Tibial nerve (tissue), 4 donors: ENCODE measurements around the gene IPO9. TPM values are rescaled to one million over a fixed set of nuclear protein-coding genes. Genes with fewer than 3 reads are reported as not detected.

ENCODE experiments used
- DNase-seq, 2 donors: peaks; one replicate each; pipeline ENCODE4 v3.0.0-alpha.2; 2019; ENCODE audit warnings: low spot score in 2 of 2
- H3K27ac ChIP-seq, 4 donors: fragments of 200-600 bp; sonication (generic) in 3 of 4; one replicate each; pipeline ENCODE4 v1.5.1; 2017 to 2019; ENCODE audit warnings: mild to moderate bottlenecking in 1 of 4
- H3K27me3 ChIP-seq, 2 donors: fragments of 200-600 bp; sonication (generic) in 1 of 2; one replicate each; pipeline versions ENCODE4 v1.5.1 to v1.6.0; 2017 to 2019
- H3K36me3 ChIP-seq, 3 donors: fragments of 200-600 bp; sonication (generic); one replicate each; pipeline ENCODE4 v1.5.1; 2018 to 2019
- H3K4me1 ChIP-seq, 4 donors: fragments of 200-600 bp; sonication (generic) in 3 of 4; one replicate each; pipeline ENCODE4 v1.5.1; 2017 to 2019
- H3K4me3 ChIP-seq, 4 donors: fragments of 200-600 bp; sonication (generic) in 3 of 4; one replicate each; pipeline ENCODE4 v1.5.1; 2017 to 2019; ENCODE audit warnings: mild to moderate bottlenecking in 1 of 4, moderate library complexity in 1 of 4
- H3K9me3 ChIP-seq, 4 donors: fragments of 200-600 bp; sonication (generic) in 3 of 4; one replicate each; pipeline ENCODE4 v1.5.1; 2017 to 2019
- EP300 ChIP-seq, 2 donors: sonication (generic); formaldehyde crosslinking; IDR thresholded peaks; one replicate each; pipeline ENCODE4 v1.6.1; 2017; ENCODE audit warnings: antibody characterized with exemption in 2 of 2, mild to moderate bottlenecking in 1 of 2
- POLR2A ChIP-seq, 2 donors: fragments of 450-650 bp; IDR thresholded peaks; one replicate each; pipeline ENCODE4 v1.6.1; 2017; ENCODE audit warnings: antibody characterized with exemption in 2 of 2, mild to moderate bottlenecking in 2 of 2, moderate library complexity in 2 of 2
- WGBS, 2 donors: methylation state at CpG; one replicate each; pipeline ENCODE4 v1.1.5; 2018; 5-methylcytosine and 5-hydroxymethylcytosine counted together
- total RNA-seq, 4 donors: library from RNA; depleted of rRNA; stranded (reverse); fragments of >200 nt; gene quantifications; one replicate each; pipeline ENCODE4 v1.1.0, GENCODE V29; 2016
- TF ChIP-seq, protein P1 (sequence below), 5 experiments: fragments of 200-600 bp in 3 of 5; fragments of 450-650 bp in 2 of 5; sonication (generic) in 3 of 5; IDR thresholded peaks; one replicate each; pipeline ENCODE4 v1.5.1; 2016 to 2019; ENCODE audit warnings: antibody characterized with exemption in 5 of 5, mild to moderate bottlenecking in 3 of 5, moderate library complexity in 2 of 5

IPO9 gene
- total RNA-seq, 4 donors from 2014 or later: 13.3 to 22.1 (median 15.3) TPM

GRCh38 chr1:201876148-201876818 is 47.3 kb downstream of the IPO9 start:
- no peak for TF ChIP-seq POLR2A (IDR thresholded peaks at IDR 0.05)
- TF ChIP-seq, protein P1, sequence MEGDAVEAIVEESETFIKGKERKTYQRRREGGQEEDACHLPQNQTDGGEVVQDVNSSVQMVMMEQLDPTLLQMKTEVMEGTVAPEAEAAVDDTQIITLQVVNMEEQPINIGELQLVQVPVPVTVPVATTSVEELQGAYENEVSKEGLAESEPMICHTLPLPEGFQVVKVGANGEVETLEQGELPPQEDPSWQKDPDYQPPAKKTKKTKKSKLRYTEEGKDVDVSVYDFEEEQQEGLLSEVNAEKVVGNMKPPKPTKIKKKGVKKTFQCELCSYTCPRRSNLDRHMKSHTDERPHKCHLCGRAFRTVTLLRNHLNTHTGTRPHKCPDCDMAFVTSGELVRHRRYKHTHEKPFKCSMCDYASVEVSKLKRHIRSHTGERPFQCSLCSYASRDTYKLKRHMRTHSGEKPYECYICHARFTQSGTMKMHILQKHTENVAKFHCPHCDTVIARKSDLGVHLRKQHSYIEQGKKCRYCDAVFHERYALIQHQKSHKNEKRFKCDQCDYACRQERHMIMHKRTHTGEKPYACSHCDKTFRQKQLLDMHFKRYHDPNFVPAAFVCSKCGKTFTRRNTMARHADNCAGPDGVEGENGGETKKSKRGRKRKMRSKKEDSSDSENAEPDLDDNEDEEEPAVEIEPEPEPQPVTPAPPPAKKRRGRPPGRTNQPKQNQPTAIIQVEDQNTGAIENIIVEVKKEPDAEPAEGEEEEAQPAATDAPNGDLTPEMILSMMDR (IDR thresholded peaks at IDR 0.05): no peak
- no peak for TF ChIP-seq EP300 (IDR thresholded peaks at IDR 0.05)
- peaks cover 0 to 11% (median 0%) of the 10 kb centered on the region in 4 donors for H3K4me1 ChIP-seq
- no peak for DNase-seq
- H3K27me3 ChIP-seq: no peaks in the 10 kb centered on the region
- peak overlapping the region in 1 of 4 donors; percentile 51 for H3K27ac ChIP-seq
- 35 to 40% methylated on average over 8 of the region's 8 CpGs for WGBS, 2 donors
- H3K4me3 ChIP-seq: no peak overlapping the region
- H3K36me3 ChIP-seq: peaks cover 5 to 58% (median 8%) of the 10 kb centered on the region in 3 donors
- H3K9me3 ChIP-seq: no peaks in the 10 kb centered on the region

DNA sequence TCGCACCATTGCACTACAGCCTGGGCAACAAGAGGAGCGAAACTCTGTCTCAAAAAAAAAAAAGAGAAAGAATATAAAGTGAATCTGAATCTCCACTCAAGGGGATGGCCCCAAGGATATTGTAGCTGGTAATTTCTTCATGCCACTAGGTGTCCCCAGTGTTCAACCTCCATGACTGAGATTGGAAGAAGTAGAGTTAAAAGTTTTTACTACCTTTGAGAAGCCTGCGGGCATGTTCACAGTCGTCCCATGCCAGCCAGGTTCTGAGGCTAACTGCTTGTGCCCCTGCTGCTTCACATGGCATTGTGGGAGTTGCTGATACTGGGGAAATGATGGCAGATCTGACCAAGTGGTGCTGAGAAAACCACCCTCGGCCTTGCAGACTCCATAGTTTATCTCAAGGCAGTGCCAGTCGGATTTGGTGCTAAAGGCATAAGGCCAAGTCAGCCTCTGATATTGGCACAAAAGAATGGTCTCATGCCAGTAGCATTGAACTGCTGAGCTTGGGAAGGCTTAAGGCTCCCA is 49.0 kb downstream of the IPO9 start:
- peak in 1 of 2 donors; percentile 66 for DNase-seq
- peak in 1 of 2 donors; percentile 34 for TF ChIP-seq EP300 (IDR thresholded peaks at IDR 0.05)
- TF ChIP-seq, protein P1 (IDR thresholded peaks at IDR 0.05): peak; percentile 54 to 76 (median 57)
- TF ChIP-seq POLR2A (IDR thresholded peaks at IDR 0.05): no peak
- Histone ChIP-seq H3K27me3 (no peaks in the 10 kb centered on the region), H3K27ac (peak overlapping the region in 3 of 4 donors; percentile 13 to 75 (median 73)), H3K4me3 (no peak overlapping the region), H3K9me3 (no peaks in the 10 kb centered on the region), H3K4me1 (peaks cover 0 to 11% (median 0%) of the 10 kb centered on the region in 4 donors), H3K36me3 (peaks cover 0 to 42% (median 0%) of the 10 kb centered on the region in 3 donors)
- WGBS, 2 donors: 47 to 50% methylated on average over 6 of the region's 6 CpGs

- no peak for DNase-seq
- Histone ChIP-seq H3K36me3 (peaks cover 0 to 11% (median 0%) of the 10 kb centered on the region in 3 donors), H3K27me3 (no peaks in the 10 kb centered on the region), H3K4me3 (no peak overlapping the region), H3K4me1 (peaks cover 0 to 42% (median 13%) of the 10 kb centered on the region in 4 donors), H3K27ac (no peak overlapping the region), H3K9me3 (no peaks in the 10 kb centered on the region)
- TF ChIP-seq EP300 (IDR thresholded peaks at IDR 0.05) (no peak), POLR2A (IDR thresholded peaks at IDR 0.05) (no peak)
- TF ChIP-seq, protein P1 (IDR thresholded peaks at IDR 0.05): no peak
- WGBS, 2 donors: 72 to 76% methylated on average over 6 of the region's 6 CpGs
Observed at GRCh38 chr1:201880928-201881571, 52.1 kb downstream of the IPO9 start.

- no peak for TF ChIP-seq POLR2A (IDR thresholded peaks at IDR 0.05)
- TF ChIP-seq, protein P1 (IDR thresholded peaks at IDR 0.05): no peak
- no peak for TF ChIP-seq EP300 (IDR thresholded peaks at IDR 0.05)
- no peak overlapping the region for H3K27ac ChIP-seq
- H3K4me3 ChIP-seq: no peak overlapping the region
- peaks cover 0 to 5% (median 0%) of the 10 kb centered on the region in 3 donors for H3K36me3 ChIP-seq
- 68 to 70% methylated on average over 1 of the region's 1 CpG for WGBS, 2 donors
- H3K4me1 ChIP-seq: peaks cover 0 to 48% (median 13%) of the 10 kb centered on the region in 4 donors
- H3K9me3 ChIP-seq: no peaks in the 10 kb centered on the region
- DNase-seq: no peak
- no peaks in the 10 kb centered on the region for H3K27me3 ChIP-seq
Observed at GRCh38 chr1:201881617-201882016, 52.7 kb downstream of the IPO9 start.

GRCh38 chr1:201882665-201883132 is 53.7 kb downstream of the IPO9 start:
- H3K36me3 ChIP-seq: no peaks in the 10 kb centered on the region
- TF ChIP-seq POLR2A (IDR thresholded peaks at IDR 0.05) (no peak), EP300 (IDR thresholded peaks at IDR 0.05) (no peak)
- TF ChIP-seq, protein P1 (IDR thresholded peaks at IDR 0.05): no peak
- peaks cover 0 to 58% (median 14%) of the 10 kb centered on the region in 4 donors for H3K4me1 ChIP-seq
- no peak for DNase-seq
- no peaks in the 10 kb centered on the region for H3K9me3 ChIP-seq
- H3K4me3 ChIP-seq: no peak overlapping the region
- no peaks in the 10 kb centered on the region for H3K27me3 ChIP-seq
- H3K27ac ChIP-seq: no peak overlapping the region
- 61 to 76% methylated on average over 2 of the region's 2 CpGs for WGBS, 2 donors
